HL-60 (cell line): Measurements from ENCODE around the gene PTPRK.

Experiments used
- CTCF ChIP-seq: IDR thresholded peaks from one replicate; pipeline ENCODE4 v1.5.1; 2011; ENCODE audit warnings: low read length, control low read depth, inconsistent platforms; ENCODE audit not compliant: insufficient read depth
- POLR2AphosphoS5 ChIP-seq: IDR thresholded peaks from 2 replicates; pipeline ENCODE4 v1.6.1; 2012; ENCODE audit warnings: low read depth

DNA sequence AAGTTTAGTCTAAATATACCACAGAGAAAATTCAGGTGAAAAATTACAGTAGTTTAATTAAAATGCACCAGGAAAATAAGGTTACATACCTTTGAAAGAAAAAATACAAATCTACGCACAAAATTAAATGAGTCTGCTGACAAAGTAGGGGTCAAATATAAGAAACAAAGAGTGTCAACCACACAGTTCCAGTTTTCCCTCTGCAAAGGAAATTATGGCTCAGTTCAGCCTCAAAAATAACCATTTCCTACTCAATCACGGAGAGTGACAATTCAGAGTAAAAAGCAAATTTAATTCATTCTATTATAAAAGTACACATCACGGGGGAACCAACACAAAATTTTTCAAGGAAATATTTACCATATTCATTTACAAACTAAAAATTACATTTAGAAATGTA, 124.8 kb downstream of the PTPRK start:
- TF ChIP-seq CTCF (no peak), POLR2AphosphoS5 (no peak)
